H1 (cell line): ENCODE data around the gene GLRA2.

Experiments
- CEBPB ChIP-seq: IDR thresholded peaks from 2 replicates; pipeline ENCODE4 v1.6.1; 2012; ENCODE audit warnings: low read depth, low read length
- GABPA ChIP-seq: IDR thresholded peaks from 2 replicates; pipeline ENCODE4 v1.6.1; 2011; ENCODE audit warnings: mild to moderate bottlenecking, low read length, moderate library complexity, borderline replicate concordance; ENCODE audit not compliant: insufficient read depth
- KDM4A ChIP-seq: IDR thresholded peaks from one replicate; pipeline ENCODE4 v1.7.1; 2012; ENCODE audit warnings: low read depth, mild to moderate bottlenecking, moderate library complexity, low read length, inconsistent platforms; ENCODE audit not compliant: severe bottlenecking
- POLR2A ChIP-seq, 2 experiments: IDR thresholded peaks; 1 replicate in 1 of 2; 2 replicates in 1 of 2; pipeline ENCODE4 v1.6.1; 2011; ENCODE audit warnings: low read depth in 2 of 2, low read length in 2 of 2, mild to moderate bottlenecking in 2 of 2; ENCODE audit errors: control extremely low read depth in 1 of 2
- POLR2AphosphoS5 ChIP-seq: IDR thresholded peaks from 2 replicates; pipeline ENCODE4 v1.6.1; 2011; ENCODE audit warnings: low read depth, low read length
- RAD21 ChIP-seq, 2 experiments: IDR thresholded peaks in 1 of 2; conservative IDR thresholded peaks in 1 of 2; 2 replicates each; pipeline ENCODE4 v1.6.1; 2011; ENCODE audit warnings: low read depth in 2 of 2, low read length in 2 of 2, improper control_type of control experiment in 1 of 2, inconsistent platforms in 1 of 2, mild to moderate bottlenecking in 1 of 2, moderate library complexity in 1 of 2
- TF ChIP-seq, protein P1 (sequence below), 3 experiments: IDR thresholded peaks; 1 replicate in 2 of 3; 2 replicates in 1 of 3; pipeline versions ENCODE4 v1.5.1 to v1.6.1; 2011; ENCODE audit warnings: low read length in 3 of 3, mild to moderate bottlenecking in 3 of 3, inconsistent platforms in 2 of 3, low read depth in 1 of 3, moderate library complexity in 1 of 3; ENCODE audit not compliant: insufficient read depth in 1 of 3; ENCODE audit errors: control extremely low read depth in 1 of 3

DNA sequence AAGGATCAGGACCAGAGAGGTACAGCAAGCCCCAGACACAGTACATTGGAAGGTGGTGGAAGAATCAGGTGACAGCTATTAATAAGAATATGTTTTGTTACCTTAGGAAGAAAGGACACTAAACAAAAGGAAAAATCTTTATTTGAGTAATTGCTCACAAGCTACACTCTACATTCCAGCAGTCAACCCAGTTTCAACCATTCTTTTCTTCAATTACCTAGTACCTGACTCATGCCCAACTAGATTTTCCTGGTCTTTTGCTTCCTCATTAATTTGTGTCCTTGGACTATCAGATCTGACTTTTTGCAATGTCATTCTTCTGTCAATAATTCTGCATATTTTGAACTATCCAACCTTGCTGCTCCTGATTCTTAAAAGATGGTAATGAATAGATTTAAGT lies 22.5 kb upstream of the GLRA2 start:
- no peak for TF ChIP-seq RAD21 (IDR thresholded peaks at IDR 0.05 in 1 of 2, conservative IDR thresholded peaks at IDR 0.05 in 1 of 2; ENCODE audit: low read depth in 2 of 2, low read length in 2 of 2)
- no peak for TF ChIP-seq POLR2A (IDR thresholded peaks at IDR 0.05; ENCODE audit: control extremely low read depth in 1 of 2, low read depth in 2 of 2, low read length in 2 of 2)
- TF ChIP-seq POLR2AphosphoS5: no peak
- no peak for TF ChIP-seq CEBPB
- no peak for TF ChIP-seq GABPA
- TF ChIP-seq, protein P1, sequence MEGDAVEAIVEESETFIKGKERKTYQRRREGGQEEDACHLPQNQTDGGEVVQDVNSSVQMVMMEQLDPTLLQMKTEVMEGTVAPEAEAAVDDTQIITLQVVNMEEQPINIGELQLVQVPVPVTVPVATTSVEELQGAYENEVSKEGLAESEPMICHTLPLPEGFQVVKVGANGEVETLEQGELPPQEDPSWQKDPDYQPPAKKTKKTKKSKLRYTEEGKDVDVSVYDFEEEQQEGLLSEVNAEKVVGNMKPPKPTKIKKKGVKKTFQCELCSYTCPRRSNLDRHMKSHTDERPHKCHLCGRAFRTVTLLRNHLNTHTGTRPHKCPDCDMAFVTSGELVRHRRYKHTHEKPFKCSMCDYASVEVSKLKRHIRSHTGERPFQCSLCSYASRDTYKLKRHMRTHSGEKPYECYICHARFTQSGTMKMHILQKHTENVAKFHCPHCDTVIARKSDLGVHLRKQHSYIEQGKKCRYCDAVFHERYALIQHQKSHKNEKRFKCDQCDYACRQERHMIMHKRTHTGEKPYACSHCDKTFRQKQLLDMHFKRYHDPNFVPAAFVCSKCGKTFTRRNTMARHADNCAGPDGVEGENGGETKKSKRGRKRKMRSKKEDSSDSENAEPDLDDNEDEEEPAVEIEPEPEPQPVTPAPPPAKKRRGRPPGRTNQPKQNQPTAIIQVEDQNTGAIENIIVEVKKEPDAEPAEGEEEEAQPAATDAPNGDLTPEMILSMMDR (IDR thresholded peaks at IDR 0.05; ENCODE audit: control extremely low read depth in 1 of 3, insufficient read depth in 1 of 3, low read depth in 1 of 3, low read length in 3 of 3): no peak
- no peak for TF ChIP-seq KDM4A
